Upper lobe of left lung (tissue), 4 donors: ENCODE measurements around the gene P2RY6.

ENCODE experiments used
- CTCF ChIP-seq, 6 experiments: fragments of 450-650 bp in 4 of 6; fragments of 200-600 bp in 2 of 6; sonication (generic) in 2 of 6; IDR thresholded peaks; one replicate each; pipeline ENCODE4 v1.5.1; 2016 to 2019; ENCODE audit warnings: antibody characterized with exemption in 6 of 6
- POLR2AphosphoS5 ChIP-seq, 2 donors: sonication (generic); formaldehyde crosslinking; IDR thresholded peaks; one replicate each; pipeline ENCODE4 v1.5.1; 2017; ENCODE audit warnings: antibody characterized with exemption in 2 of 2

- TF ChIP-seq CTCF (IDR thresholded peaks at IDR 0.05): no peak
- TF ChIP-seq POLR2AphosphoS5 (IDR thresholded peaks at IDR 0.05): no peak
Observed at GRCh38 chr11:73281201-73281741, 9.1 kb downstream of the P2RY6 start.
